HepG2 (cell line): ENCODE measurements around the gene FBXO48. TPM values are rescaled to one million over a fixed set of nuclear protein-coding genes. Genes with fewer than 3 reads are reported as not detected.
A peak's percentile ranks its signal among the peaks of the same experiment; 100 is the strongest.

Experiments
- ATAC-seq: fragments of 200-7000 bp; cut with Tn5 transposase; 3 replicates; pipeline ENCODE4 v1.9.1; 2020; ENCODE audit warnings: mild to moderate bottlenecking, moderate library complexity
- Bru-seq: library from RNA; stranded (reverse); fragments of 400-500 nt; gene quantifications from one replicate; lab custom pipeline; 2021; lab: Mats Ljungman, UMichigan
- BruChase-seq, 2 experiments: library from RNA; stranded (reverse); fragments of 400-500 nt; gene quantifications; one replicate each; lab custom pipeline; 2021; lab: Mats Ljungman, UMichigan
- BruUV-seq: library from RNA; stranded (reverse); fragments of 400-500 nt; replicated peaks from 2 replicates; lab custom pipeline; 2021; lab: Mats Ljungman, UMichigan
- CTCF ChIA-PET: fragments of 300-600 bp; formaldehyde crosslinking; extraction: SDS; loops from one replicate; lab custom pipeline; 2021; ENCODE audit warnings: low total read pairs, inconsistent platforms, low intra/inter-chr PET ratio; lab: Yijun Ruan, JAX
- POLR2A ChIA-PET: fragments of 350-600 bp; sonication (Branson Sonifier 250); formaldehyde crosslinking; loops from one replicate; lab custom pipeline; 2020; ENCODE audit warnings: antibody characterized with exemption, inconsistent platforms; lab: Yijun Ruan, JAX
- DNase-seq: peaks from one replicate; pipeline ENCODE4 v3.0.0-alpha.2; 2015; ENCODE audit warnings: low spot score
- FAIRE-seq: peaks from 3 replicates; lab custom pipeline; 2011; peaks lifted over from hg19 to GRCh38; lab: Jason Lieb, UNC
- H2AFZ ChIP-seq: one replicate; pipeline ENCODE4 v1.6.1; 2011; ENCODE audit warnings: low read length, inconsistent platforms
- H3K27ac ChIP-seq: fragments of 300-600 bp; 3 replicates; pipeline ENCODE4 v1.8.0; 2011; ENCODE audit warnings: mixed run types, mild to moderate bottlenecking, mixed read lengths, low read length, inconsistent platforms; ENCODE audit not compliant: insufficient read depth; ENCODE audit errors: extremely low read length
- H3K27me3 ChIP-seq, 2 experiments: fragments of 200-600 bp in 1 of 2; 2 replicates in 1 of 2; 3 replicates in 1 of 2; pipeline versions ENCODE4 v1.6.0 to v1.8.0; 2011; ENCODE audit warnings: low read length in 2 of 2, mild to moderate bottlenecking in 2 of 2, moderate library complexity in 2 of 2, inconsistent platforms in 1 of 2; ENCODE audit not compliant: insufficient read depth in 2 of 2, control insufficient read depth in 1 of 2
- H3K36me3 ChIP-seq, 2 experiments: fragments of 200-600 bp in 1 of 2; replicated peaks in 1 of 2; 2 replicates in 1 of 2; 3 replicates in 1 of 2; pipeline versions ENCODE4 v1.5.1 to v1.8.0; 2011; ENCODE audit warnings: low read length in 2 of 2, inconsistent platforms in 1 of 2; ENCODE audit not compliant: insufficient read depth in 2 of 2, control insufficient read depth in 1 of 2
- H3K4me1 ChIP-seq: 2 replicates; pipeline ENCODE4 v1.5.1; 2012; ENCODE audit warnings: low read length, inconsistent platforms; ENCODE audit not compliant: insufficient read depth
- H3K4me2 ChIP-seq: 2 replicates; pipeline ENCODE4 v1.6.0; 2011; ENCODE audit warnings: low read depth, low read length, inconsistent platforms
- H3K4me3 ChIP-seq, 3 experiments: fragments of 200-600 bp in 1 of 3; sonication (generic), shearing (Covaris generic) in 1 of 3; replicated peaks in 1 of 3; 2 replicates each; pipeline ENCODE4 v1.5.1; 2011 to 2016; ENCODE audit warnings: low read length in 3 of 3, inconsistent platforms in 2 of 3, low read depth in 2 of 3, mild to moderate bottlenecking in 2 of 3, control low read depth in 1 of 3, mixed read lengths in 1 of 3; ENCODE audit not compliant: insufficient read depth in 1 of 3
- H3K79me2 ChIP-seq: one replicate; pipeline ENCODE4 v1.6.1; 2011; ENCODE audit warnings: low read length, inconsistent platforms; ENCODE audit not compliant: insufficient read depth
- H3K9ac ChIP-seq: 2 replicates; pipeline ENCODE4 v1.6.0; 2011; ENCODE audit warnings: mild to moderate bottlenecking, low read depth, low read length, inconsistent platforms; ENCODE audit not compliant: insufficient read depth
- H3K9me3 ChIP-seq: 2 replicates; pipeline ENCODE4 v1.5.1; 2012; ENCODE audit warnings: mild to moderate bottlenecking, low read length
- H4K20me1 ChIP-seq: 2 replicates; pipeline ENCODE4 v1.6.0; 2011; ENCODE audit warnings: inconsistent platforms, mild to moderate bottlenecking, low read length, moderate library complexity; ENCODE audit not compliant: insufficient read depth
- GMEB1 ChIP-seq: sonication (generic); formaldehyde crosslinking; IDR thresholded peaks from 2 replicates; pipeline ENCODE4 v1.5.1; 2020; ENCODE audit warnings: missing genetic modification reagents, mild to moderate bottlenecking, borderline replicate concordance
- GRHL1 ChIP-seq: sonication (generic); formaldehyde crosslinking; conservative IDR thresholded peaks from 2 replicates; pipeline ENCODE4 v1.8.0; 2022; ENCODE audit warnings: missing genetic modification reagents
- NFE2L1 ChIP-seq: sonication (generic); formaldehyde crosslinking; IDR thresholded peaks from 2 replicates; pipeline ENCODE4 v1.4.0; 2020; ENCODE audit warnings: missing genetic modification reagents, mild to moderate bottlenecking, borderline replicate concordance
- PLRG1 ChIP-seq: fragments of 450-650 bp; conservative IDR thresholded peaks from 2 replicates; pipeline ENCODE4 v1.6.1; 2016
- POGK ChIP-seq: sonication (generic); formaldehyde crosslinking; conservative IDR thresholded peaks from 2 replicates; pipeline ENCODE4 v1.8.0; 2022; ENCODE audit warnings: mild to moderate bottlenecking, moderate library complexity, missing genetic modification reagents
- TEAD2 ChIP-seq: sonication (generic); formaldehyde crosslinking; IDR thresholded peaks from 2 replicates; pipeline ENCODE4 v1.9.0; 2021; ENCODE audit warnings: missing genetic modification reagents
- ZNF121 ChIP-seq: sonication (generic); formaldehyde crosslinking; IDR thresholded peaks from 2 replicates; pipeline ENCODE4 v1.5.0; 2020; ENCODE audit warnings: mild to moderate bottlenecking, missing genetic modification reagents
- ZNF326 ChIP-seq: sonication (generic); formaldehyde crosslinking; IDR thresholded peaks from 2 replicates; pipeline ENCODE4 v1.4.0; 2020; ENCODE audit warnings: missing genetic modification reagents, borderline replicate concordance
- ZNF354B ChIP-seq: sonication (generic); formaldehyde crosslinking; IDR thresholded peaks from 2 replicates; pipeline ENCODE4 v1.8.0; 2022; ENCODE audit warnings: mild to moderate bottlenecking, missing genetic modification reagents
- ZNF414 ChIP-seq: sonication (generic); formaldehyde crosslinking; IDR thresholded peaks from 2 replicates; pipeline ENCODE4 v1.5.0; 2020; ENCODE audit warnings: missing genetic modification reagents
- WGBS: methylation state at CpG from one replicate; pipeline ENCODE4 v1.1.6; 2017; ENCODE audit warnings: low lambda C conversion rate; 5-methylcytosine and 5-hydroxymethylcytosine counted together
- in situ Hi-C: cut with HindIII; loops from 2 replicates; pipeline ENCODE4 v1.10.0; 2017; ENCODE audit warnings: low pct_unique_long_range_greater_than_20kb; ENCODE audit not compliant: extremely low pct_ligation_motif_present
- intact Hi-C: fragments of 100-400 bp; cut with micrococcal nuclease; formaldehyde crosslinking; loops from one replicate; pipeline ENCODE4 v1.10.0; 2022; ENCODE audit not compliant: unreplicated experiment
- long read RNA-seq, 2 experiments: library from RNA in 1 of 2; library from polyadenylated mRNA in 1 of 2; stranded (forward) in 1 of 2; unstranded in 1 of 2; transcript quantifications; one replicate each; pipeline ENCODE4 v2.0.0, GENCODE V29; 2019 to 2022
- polyA minus RNA-seq, 3 experiments: library from RNA; depleted of rRNA, polyadenylated mRNA; stranded (reverse); fragments of >200 nt; gene quantifications; 2 replicates each; pipeline ENCODE4 v1.2.3, GENCODE V29; 2011; ENCODE audit warnings: low replicate concordance in 1 of 3
- polyA plus RNA-seq, 8 experiments: library from polyadenylated mRNA; depleted of rRNA in 3 of 8; stranded (reverse) in 7 of 8; unstranded in 1 of 8; fragments of >200 nt; fragmentation: Illumina TruSeq in 4 of 8; extraction: Trizol in 4 of 8; gene quantifications; 2 replicates each; pipeline versions ENCODE4 v1.2.1 to v1.2.3, GENCODE V29; 2011 to 2016; ENCODE audit warnings: low read depth in 4 of 8, missing spikeins in 1 of 8, mixed read lengths in 1 of 8; ENCODE audit not compliant: insufficient read depth in 1 of 8
- total RNA-seq, 5 experiments: library from RNA; depleted of rRNA; stranded (reverse); fragments of >200 nt; fragmentation: Illumina TruSeq; extraction: Trizol; gene quantifications; 2 replicates each; pipeline ENCODE4 v1.2.3, GENCODE V29; 2016; ENCODE audit warnings: low read depth in 1 of 5

Gene FBXO48
- total RNA-seq (2016; rRNA removed; fragmentation: Illumina TruSeq; extraction: Trizol) (0.42 and 0.59 TPM in 2 replicates), polyA plus RNA-seq (2011; rRNA removed) (0.86 and 1.1 TPM in 2 replicates), polyA minus RNA-seq (2011; rRNA and poly(A)+ RNA removed; ENCODE audit: low replicate concordance) (0.28 and 0.68 TPM in 2 replicates), Bru-seq, nascent RNA (percentile 46 among the genes with signal in this experiment), BruChase-seq, experiment 1, labeled RNA remaining after a 6-hour chase (percentile 55 among the genes with signal in this experiment), BruChase-seq, experiment 2, labeled RNA remaining after a 2-hour chase (percentile 52 among the genes with signal in this experiment)
- total RNA-seq (2016; cell fraction: cytosol; rRNA removed; fragmentation: Illumina TruSeq; extraction: Trizol; ENCODE audit: low read depth) = 0.18 and 0.20 TPM in 2 replicates
- total RNA-seq (2016; cell fraction: insoluble cytoplasmic fraction; rRNA removed; fragmentation: Illumina TruSeq; extraction: Trizol) = 0.41 and 0.59 TPM in 2 replicates
- 0.41 and 0.56 TPM in 2 replicates for total RNA-seq (2016; cell fraction: membrane; rRNA removed; fragmentation: Illumina TruSeq; extraction: Trizol)
- 0.56 and 0.69 TPM in 2 replicates for total RNA-seq (2016; cell fraction: nucleus; rRNA removed; fragmentation: Illumina TruSeq; extraction: Trizol)
- polyA plus RNA-seq (2011; cell fraction: cytosol; rRNA removed) = 0.32 and 0.64 TPM in 2 replicates
- polyA plus RNA-seq (2011; cell fraction: nucleus; rRNA removed) = 0.53 and 0.93 TPM in 2 replicates
- polyA plus RNA-seq (2012) = 0.45 and 0.62 TPM in 2 replicates
- 0.22 and 0.27 TPM in 2 replicates for polyA plus RNA-seq (2016; cell fraction: cytosol; fragmentation: Illumina TruSeq; extraction: Trizol; ENCODE audit: low read depth)
- 0.68 and 0.71 TPM in 2 replicates for polyA plus RNA-seq (2016; cell fraction: insoluble cytoplasmic fraction; fragmentation: Illumina TruSeq; extraction: Trizol; ENCODE audit: low read depth)
- 0.33 and 0.52 TPM in 2 replicates for polyA plus RNA-seq (2016; cell fraction: membrane; fragmentation: Illumina TruSeq; extraction: Trizol; ENCODE audit: low read depth)
- 1.5 and 1.6 TPM in 2 replicates for polyA plus RNA-seq (2016; cell fraction: nucleus; fragmentation: Illumina TruSeq; extraction: Trizol; ENCODE audit: insufficient read depth, low read depth)
- polyA minus RNA-seq (2011; cell fraction: cytosol; rRNA and poly(A)+ RNA removed) = 0.44 and 0.49 TPM in 2 replicates
- polyA minus RNA-seq (2011; cell fraction: nucleus; rRNA and poly(A)+ RNA removed) = 1.5 and 1.6 TPM in 2 replicates
- long read RNA-seq, experiment 1, full-length matches to known transcripts = 1 of 1 reads
- long read RNA-seq, experiment 1, partial matches to known transcripts = 0 of 1 reads
- long read RNA-seq, experiment 1, other reads (novel, unspliced or antisense) = 0 of 1 reads
- long read RNA-seq, experiment 2, partial matches to known transcripts = 1 of 4 reads
- long read RNA-seq, experiment 2, other reads (novel, unspliced or antisense) = 3 of 4 reads

GRCh38 chr2:68467077-68467960 is at the start of gene FBXO48, which contains the start of gene APLF:
TSS of gene FBXO48 (minus strand) at chr2:68467294. CDS start at chr2:68465145, 2,149 bp downstream.
TSS of gene APLF (plus strand) at chr2:68467585. CDS start at chr2:68467732, 147 bp downstream.
- Histone ChIP-seq H3K9me3 (no peaks in the 10 kb centered on the region), H3K27me3 (no peaks in the 10 kb centered on the region; a peak in 1 of 5 replicates), H3K4me1 (peaks cover 28% of the 10 kb centered on the region), H3K9ac (peak within 1 kb of the TSS; percentile 91), H3K4me2 (peak within 1 kb of the TSS; percentile 80), H3K79me2 (no peaks in the 10 kb centered on the region), H3K4me3 (peak within 1 kb of the TSS; percentile 87 to 95 (median 90)), H2AFZ (peak within 1 kb of the TSS; percentile 74), H3K36me3 (no peaks in the 10 kb centered on the region), H4K20me1 (no peaks in the 10 kb centered on the region), H3K27ac (peak within 1 kb of the TSS; percentile 70)
- under 1% methylated on average over 52 of the region's 82 CpGs for WGBS
- peak; percentile 100 for DNase-seq
- ChIA-PET CTCF (no interaction called here), POLR2A (interaction anchor here (0.9 to 1.6 kb wide), 4 partner anchors 94 to 215 kb away, joined by 3 to 4 read pairs (median 3); partner anchors contain the start of gene PPP3R1)
- FAIRE-seq = peak; percentile 60
- no TSS peak for BruUV-seq
- intact Hi-C loops = loop anchor here (1.0 kb wide), 1 partner anchor 128 kb away; no protein-coding TSS in a partner anchor
- in situ Hi-C loops = loop anchor here (5.0 to 10.0 kb wide), 2 partner anchors 240 to 457 kb away; no protein-coding TSS in a partner anchor
- ATAC-seq = peak; percentile 96
- TF ChIP-seq ZNF326 (CRISPR knock-in tag) (no peak), ZNF354B (CRISPR knock-in tag) (0 out of 2 replicates have a peak, but pooled peaks have one; percentile 52), GMEB1 (CRISPR knock-in tag) (peak; percentile 69; the same call in 1 of the 2 replicates), NFE2L1 (no peak), TEAD2 (no peak), POGK (peak; percentile 94), PLRG1 (no peak), GRHL1 (CRISPR knock-in tag) (no peak), ZNF414 (CRISPR knock-in tag) (peak; percentile 61; the same call in 1 of the 2 replicates), ZNF121 (CRISPR knock-in tag) (no peak)
